ENCODE results near the gene CCDC50.

DNA sequence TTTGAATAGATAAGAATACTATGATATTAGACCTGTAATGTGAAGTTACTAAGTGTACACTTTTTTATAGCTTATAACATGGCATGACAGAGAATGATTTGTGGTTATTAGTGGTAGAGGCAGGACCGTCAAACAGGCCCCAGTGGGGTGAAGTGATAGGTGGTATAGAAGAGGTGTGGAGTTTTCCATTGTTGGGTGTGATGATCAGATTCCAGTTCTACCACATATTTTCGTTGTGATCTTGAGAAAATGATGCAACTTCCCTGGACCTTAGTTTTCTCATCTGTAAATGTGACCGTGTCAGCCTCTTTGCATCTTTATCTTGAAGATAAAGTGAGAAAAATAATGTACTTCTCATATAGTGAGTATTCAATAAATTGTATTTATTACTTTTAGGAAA lies 31.4 kb downstream of the CCDC50 start:
- TF ChIP-seq POLR2A (IDR thresholded peaks at IDR 0.05; ENCODE audit: control extremely low read depth in 1 of 2, low read depth in 2 of 2, low read length in 2 of 2) (no peak), YY1 (IDR thresholded peaks at IDR 0.05; ENCODE audit: low read depth, low read length) (no peak), EZH2 (IDR thresholded peaks at IDR 0.05; ENCODE audit: low read depth, low read length, severe bottlenecking) (no peak), EGR1 (IDR thresholded peaks at IDR 0.05; ENCODE audit: borderline replicate concordance, low read depth, low read length) (no peak), TCF12 (IDR thresholded peaks at IDR 0.05; ENCODE audit: low read depth, low read length) (no peak), RFX5 (IDR thresholded peaks at IDR 0.05; ENCODE audit: borderline replicate concordance, low read depth, low read length) (no peak)
- TF ChIP-seq, protein P1, sequence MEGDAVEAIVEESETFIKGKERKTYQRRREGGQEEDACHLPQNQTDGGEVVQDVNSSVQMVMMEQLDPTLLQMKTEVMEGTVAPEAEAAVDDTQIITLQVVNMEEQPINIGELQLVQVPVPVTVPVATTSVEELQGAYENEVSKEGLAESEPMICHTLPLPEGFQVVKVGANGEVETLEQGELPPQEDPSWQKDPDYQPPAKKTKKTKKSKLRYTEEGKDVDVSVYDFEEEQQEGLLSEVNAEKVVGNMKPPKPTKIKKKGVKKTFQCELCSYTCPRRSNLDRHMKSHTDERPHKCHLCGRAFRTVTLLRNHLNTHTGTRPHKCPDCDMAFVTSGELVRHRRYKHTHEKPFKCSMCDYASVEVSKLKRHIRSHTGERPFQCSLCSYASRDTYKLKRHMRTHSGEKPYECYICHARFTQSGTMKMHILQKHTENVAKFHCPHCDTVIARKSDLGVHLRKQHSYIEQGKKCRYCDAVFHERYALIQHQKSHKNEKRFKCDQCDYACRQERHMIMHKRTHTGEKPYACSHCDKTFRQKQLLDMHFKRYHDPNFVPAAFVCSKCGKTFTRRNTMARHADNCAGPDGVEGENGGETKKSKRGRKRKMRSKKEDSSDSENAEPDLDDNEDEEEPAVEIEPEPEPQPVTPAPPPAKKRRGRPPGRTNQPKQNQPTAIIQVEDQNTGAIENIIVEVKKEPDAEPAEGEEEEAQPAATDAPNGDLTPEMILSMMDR (IDR thresholded peaks at IDR 0.05; ENCODE audit: control extremely low read depth in 1 of 3, insufficient read depth in 1 of 3, low read depth in 1 of 3, low read length in 3 of 3), result no peak

All from H1 (cell line).